Fibroblast of lung (primary cell): ENCODE data around the gene LPGAT1.

Source experiments
- EZH2 ChIP-seq: IDR thresholded peaks from 2 replicates; pipeline ENCODE4 v1.5.1; 2012; ENCODE audit warnings: low read length, control low read depth, mild to moderate bottlenecking; ENCODE audit errors: missing control alignments
- TF ChIP-seq, protein P1 (sequence below), 2 donors: IDR thresholded peaks in 1 of 2; conservative IDR thresholded peaks in 1 of 2; 1 replicate in 1 of 2; 2 replicates in 1 of 2; pipeline ENCODE4 v1.5.1; 2011 to 2012; ENCODE audit warnings: low read length in 2 of 2, control low read depth in 1 of 2, inconsistent platforms in 1 of 2, low read depth in 1 of 2, mild to moderate bottlenecking in 1 of 2

- TF ChIP-seq, protein P1, sequence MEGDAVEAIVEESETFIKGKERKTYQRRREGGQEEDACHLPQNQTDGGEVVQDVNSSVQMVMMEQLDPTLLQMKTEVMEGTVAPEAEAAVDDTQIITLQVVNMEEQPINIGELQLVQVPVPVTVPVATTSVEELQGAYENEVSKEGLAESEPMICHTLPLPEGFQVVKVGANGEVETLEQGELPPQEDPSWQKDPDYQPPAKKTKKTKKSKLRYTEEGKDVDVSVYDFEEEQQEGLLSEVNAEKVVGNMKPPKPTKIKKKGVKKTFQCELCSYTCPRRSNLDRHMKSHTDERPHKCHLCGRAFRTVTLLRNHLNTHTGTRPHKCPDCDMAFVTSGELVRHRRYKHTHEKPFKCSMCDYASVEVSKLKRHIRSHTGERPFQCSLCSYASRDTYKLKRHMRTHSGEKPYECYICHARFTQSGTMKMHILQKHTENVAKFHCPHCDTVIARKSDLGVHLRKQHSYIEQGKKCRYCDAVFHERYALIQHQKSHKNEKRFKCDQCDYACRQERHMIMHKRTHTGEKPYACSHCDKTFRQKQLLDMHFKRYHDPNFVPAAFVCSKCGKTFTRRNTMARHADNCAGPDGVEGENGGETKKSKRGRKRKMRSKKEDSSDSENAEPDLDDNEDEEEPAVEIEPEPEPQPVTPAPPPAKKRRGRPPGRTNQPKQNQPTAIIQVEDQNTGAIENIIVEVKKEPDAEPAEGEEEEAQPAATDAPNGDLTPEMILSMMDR (conservative IDR thresholded peaks at IDR 0.05 in 1 of 2, IDR thresholded peaks at IDR 0.05 in 1 of 2; ENCODE audit: low read depth in 1 of 2, low read length in 2 of 2): no peak
- no peak for TF ChIP-seq EZH2
Observed at GRCh38 chr1:211797994-211798393, 32.6 kb downstream of the LPGAT1 start.
